CD14-positive monocyte (primary cell): ENCODE measurements around the gene MBD2. TPM values are rescaled to one million over a fixed set of nuclear protein-coding genes. Genes with fewer than 3 reads are reported as not detected.

Experiments
- DNase-seq, 3 donors: peaks; one replicate each; pipeline ENCODE4 v3.0.0-alpha.2; 2011 to 2022
- H2AFZ ChIP-seq: 2 replicates; pipeline ENCODE4 v1.6.0; 2012; ENCODE audit warnings: mild to moderate bottlenecking, low read depth, low read length, inconsistent platforms; ENCODE audit not compliant: insufficient read depth, poor library complexity, severe bottlenecking
- H3K27ac ChIP-seq, 2 donors: 1 replicate in 1 of 2; 2 replicates in 1 of 2; pipeline ENCODE4 v1.5.1; 2012 to 2013; ENCODE audit warnings: low read length in 2 of 2, control low read depth in 1 of 2, inconsistent platforms in 1 of 2, low read depth in 1 of 2, mild to moderate bottlenecking in 1 of 2
- H3K27me3 ChIP-seq, 2 donors: one replicate each; pipeline versions ENCODE4 v1.6.0 to v1.6.1; 2011 to 2013; ENCODE audit warnings: low read length in 2 of 2; ENCODE audit not compliant: control insufficient read depth in 2 of 2, insufficient read depth in 2 of 2
- H3K36me3 ChIP-seq, 2 donors: replicated peaks in 1 of 2; 1 replicate in 1 of 2; 2 replicates in 1 of 2; pipeline versions ENCODE4 v1.5.1 to v1.6.1; 2012 to 2013; ENCODE audit warnings: low read length in 2 of 2, control low read depth in 1 of 2, inconsistent platforms in 1 of 2, mild to moderate bottlenecking in 1 of 2; ENCODE audit not compliant: insufficient read depth in 2 of 2, control insufficient read depth in 1 of 2
- H3K4me1 ChIP-seq, 2 donors: 1 replicate in 1 of 2; 2 replicates in 1 of 2; pipeline versions ENCODE4 v1.5.1 to v1.6.1; 2012 to 2013; ENCODE audit warnings: low read length in 2 of 2, control low read depth in 1 of 2, inconsistent platforms in 1 of 2, mild to moderate bottlenecking in 1 of 2, moderate library complexity in 1 of 2; ENCODE audit not compliant: insufficient read depth in 2 of 2, control insufficient read depth in 1 of 2
- H3K4me2 ChIP-seq: replicated peaks from 2 replicates; pipeline ENCODE3; 2012; ENCODE audit warnings: low read length, moderate library complexity, mild to moderate bottlenecking; ENCODE audit not compliant: poor library complexity, severe bottlenecking; ENCODE audit errors: extremely low read depth
- H3K4me3 ChIP-seq, 3 experiments: fragments of 200-600 bp in 1 of 3; sonication (generic) in 1 of 3; replicated peaks in 1 of 3; 1 replicate in 2 of 3; 2 replicates in 1 of 3; pipeline ENCODE4 v1.5.1; 2011 to 2013; ENCODE audit warnings: low read length in 3 of 3, mild to moderate bottlenecking in 3 of 3, control low read depth in 2 of 3, low read depth in 2 of 3, inconsistent platforms in 1 of 3, moderate library complexity in 1 of 3
- H3K79me2 ChIP-seq: 2 replicates; pipeline ENCODE4 v1.6.0; 2012; ENCODE audit warnings: mild to moderate bottlenecking, control low read depth, inconsistent platforms, low read length, moderate library complexity; ENCODE audit not compliant: insufficient read depth
- H3K9ac ChIP-seq: 2 replicates; pipeline ENCODE4 v1.6.0; 2017; ENCODE audit warnings: low read length, mild to moderate bottlenecking; ENCODE audit not compliant: insufficient read depth, poor library complexity, severe bottlenecking
- H3K9me3 ChIP-seq, 2 donors: replicated peaks in 1 of 2; 1 replicate in 1 of 2; 2 replicates in 1 of 2; pipeline versions ENCODE4 v1.5.1 to v1.6.1; 2012 to 2013; ENCODE audit warnings: low read length in 2 of 2, control low read depth in 1 of 2; ENCODE audit not compliant: control insufficient read depth in 1 of 2, insufficient read depth in 1 of 2
- H4K20me1 ChIP-seq: 2 replicates; pipeline ENCODE4 v1.6.0; 2012; ENCODE audit warnings: mild to moderate bottlenecking, low read length, control low read depth, moderate library complexity; ENCODE audit not compliant: insufficient read depth
- H3K27ac Mint-ChIP-seq, 7 donors: one replicate each; pipeline ENCODE4 v1.8.0; 2020; ENCODE audit warnings: mild to moderate bottlenecking in 7 of 7, mixed read lengths in 7 of 7, moderate library complexity in 6 of 7, inconsistent platforms in 2 of 7
- H3K27me3 Mint-ChIP-seq, 3 donors: one replicate each; pipeline ENCODE4 v1.8.0; 2021 to 2022; ENCODE audit warnings: low read depth in 3 of 3, mild to moderate bottlenecking in 3 of 3, mixed read lengths in 3 of 3, moderate library complexity in 3 of 3, inconsistent platforms in 1 of 3
- H3K36me3 Mint-ChIP-seq, 2 donors: one replicate each; pipeline ENCODE4 v1.8.0; 2020; ENCODE audit warnings: mixed read lengths in 2 of 2, inconsistent platforms in 1 of 2, mild to moderate bottlenecking in 1 of 2
- H3K4me1 Mint-ChIP-seq: one replicate; pipeline ENCODE4 v1.8.0; 2020; ENCODE audit warnings: mild to moderate bottlenecking, mixed read lengths
- H3K4me3 Mint-ChIP-seq, 2 donors: one replicate each; pipeline ENCODE4 v1.8.0; 2020; ENCODE audit warnings: mild to moderate bottlenecking in 2 of 2, mixed read lengths in 2 of 2, moderate library complexity in 1 of 2
- H3K9me3 Mint-ChIP-seq, 7 donors: one replicate each; pipeline ENCODE4 v1.8.0; 2020 to 2022; ENCODE audit warnings: mixed read lengths in 7 of 7, mild to moderate bottlenecking in 6 of 7, moderate library complexity in 6 of 7, inconsistent platforms in 2 of 7
- CTCF ChIP-seq: fragments of 200-600 bp; IDR thresholded peaks from one replicate; pipeline ENCODE4 v1.8.0; 2022; ENCODE audit warnings: antibody characterized with exemption, mild to moderate bottlenecking
- WGBS: methylation state at CpG from one replicate; pipeline ENCODE4 v1.1.5; 2013; ENCODE audit warnings: missing lambda C conversion rate; ENCODE audit not compliant: insufficient coverage; 5-methylcytosine and 5-hydroxymethylcytosine counted together
- intact Hi-C, 2 donors: fragments of 100-400 bp; cut with micrococcal nuclease; formaldehyde crosslinking; loops; one replicate each; pipeline versions ENCODE4 v1.15.0 to v1.15.1; 2023
- polyA plus RNA-seq, 3 donors: library from polyadenylated mRNA; depleted of rRNA in 1 of 3; unstranded in 2 of 3; stranded (reverse) in 1 of 3; fragments of 300-500 nt in 2 of 3; fragments of >200 nt in 1 of 3; fragmentation: Illumina TruSeq in 2 of 3; gene quantifications; 1 replicate in 2 of 3; 2 replicates in 1 of 3; pipeline ENCODE4 v1.2.3, GENCODE V29; 2012 to 2021

The MBD2 gene
- polyA plus RNA-seq, 3 donors: 11.6 to 64.9 (median 25.2) TPM

DNA sequence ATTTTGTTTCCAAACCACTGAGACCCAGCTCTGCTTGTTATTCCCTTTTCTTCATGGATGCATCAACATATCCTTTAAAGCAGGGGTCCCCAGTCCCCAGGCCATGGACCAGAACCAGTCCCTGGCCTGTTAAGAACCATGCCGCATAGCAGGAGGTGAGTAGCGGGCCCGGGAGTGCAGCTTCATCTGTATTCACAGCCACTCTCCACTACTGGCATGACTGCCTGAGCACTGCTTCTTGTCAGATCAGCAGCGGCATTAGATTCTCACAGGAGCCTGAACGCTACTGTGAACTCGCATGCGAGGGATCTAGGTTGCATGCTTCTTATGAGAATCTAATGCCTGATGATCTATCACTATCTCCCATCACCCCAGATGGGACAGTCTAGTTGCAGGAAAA, 43.2 kb upstream of the MBD2 start:
- Mint-ChIP-seq H3K4me1 (peaks cover 31% of the 10 kb centered on the region), H3K9me3 (peaks cover 0 to 2% (median 0%) of the 10 kb centered on the region in 7 donors)
- intact Hi-C loops: loop anchor here (2.0 kb wide), 1 partner anchor 43 kb away; the partner anchor contains the start of gene MBD2 (in 2 of the 2)

DNA sequence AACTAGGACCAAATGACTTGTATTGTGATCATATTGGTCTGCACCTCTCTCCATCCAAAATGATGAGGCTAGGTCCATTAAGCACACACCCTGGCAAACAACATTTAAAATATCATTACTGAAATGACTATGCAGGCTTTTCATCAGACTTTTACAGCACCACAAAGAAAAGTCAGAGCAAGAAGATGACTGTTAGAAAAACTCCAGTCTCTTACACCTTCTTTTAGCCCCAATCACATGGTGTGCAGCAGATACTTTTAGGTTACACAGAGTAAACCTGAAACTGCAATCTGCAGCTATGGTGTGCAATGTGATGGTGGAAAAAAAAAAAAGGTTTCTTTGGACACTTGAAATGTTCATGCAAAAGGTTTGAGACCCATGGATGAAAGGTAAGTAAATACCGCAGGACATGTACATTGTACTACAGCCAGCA, 39.5 kb upstream of the MBD2 start:
- intact Hi-C loops: no loop called here
- H3K4me3 ChIP-seq: no peak overlapping the region
- Mint-ChIP-seq H3K36me3 (peaks cover 0 to 6% of the 10 kb centered on the region in 2 donors), H3K9me3 (peaks cover 0 to 2% (median 0%) of the 10 kb centered on the region in 7 donors), H3K27ac (no peak overlapping the region), H3K4me3 (no peak overlapping the region), H3K4me1 (peaks cover 44% of the 10 kb centered on the region), H3K27me3 (no peaks in the 10 kb centered on the region)
- no peak overlapping the region for H3K27ac ChIP-seq
- no peak for TF ChIP-seq CTCF
- DNase-seq: no peak
- H3K4me2 ChIP-seq: no peak overlapping the region
- H3K9ac ChIP-seq: no peak overlapping the region
- no CpG with 5 or more reads among the region's 1 CpG for WGBS
- no peaks in the 10 kb centered on the region for H3K79me2 ChIP-seq
- H3K36me3 ChIP-seq: no peaks in the 10 kb centered on the region
- peaks cover 42 to 44% of the 10 kb centered on the region in 2 donors for H3K4me1 ChIP-seq
- H4K20me1 ChIP-seq: no peaks in the 10 kb centered on the region
- H2AFZ ChIP-seq: no peak overlapping the region
- H3K9me3 ChIP-seq: no peaks in the 10 kb centered on the region
- H3K27me3 ChIP-seq: no peaks in the 10 kb centered on the region

More for the DNA sequence above, 43.2 kb upstream of the MBD2 start:
- H3K79me2 ChIP-seq: peaks cover 26% of the 10 kb centered on the region
- no peaks in the 10 kb centered on the region for H3K9me3 ChIP-seq
- H3K4me1 ChIP-seq: peaks cover 25 to 26% of the 10 kb centered on the region in 2 donors
- no peak for TF ChIP-seq CTCF
- H2AFZ ChIP-seq: no peak overlapping the region
- no peaks in the 10 kb centered on the region for H4K20me1 ChIP-seq
- no peaks in the 10 kb centered on the region for H3K27me3 ChIP-seq
- H3K36me3 ChIP-seq: no peaks in the 10 kb centered on the region
- no peak overlapping the region for H3K9ac ChIP-seq
- H3K27ac Mint-ChIP-seq: no peak overlapping the region
- no peak overlapping the region for H3K27ac ChIP-seq
- no peak overlapping the region for H3K4me3 Mint-ChIP-seq
- 98% methylated on average over 6 of the region's 7 CpGs for WGBS
- peaks cover 0 to 4% of the 10 kb centered on the region in 2 donors for H3K36me3 Mint-ChIP-seq
- no peak overlapping the region for H3K4me2 ChIP-seq
- H3K4me3 ChIP-seq: no peak overlapping the region
- H3K27me3 Mint-ChIP-seq: no peaks in the 10 kb centered on the region
- DNase-seq: no peak
